NCI-H1694 treated with DMSO at 0.1 percent for 48 hours (cell line): ENCODE data around the gene ADGRD1.

Experiments
- DNase-seq: peaks from one replicate; lab custom pipeline; 2025; lab: John Stamatoyannopoulos, UW

The ADGRD1 gene

GRCh38 chr12:131074221-131075083 is 120.7 kb downstream of the ADGRD1 start:
- DNase-seq = no peak

DNA sequence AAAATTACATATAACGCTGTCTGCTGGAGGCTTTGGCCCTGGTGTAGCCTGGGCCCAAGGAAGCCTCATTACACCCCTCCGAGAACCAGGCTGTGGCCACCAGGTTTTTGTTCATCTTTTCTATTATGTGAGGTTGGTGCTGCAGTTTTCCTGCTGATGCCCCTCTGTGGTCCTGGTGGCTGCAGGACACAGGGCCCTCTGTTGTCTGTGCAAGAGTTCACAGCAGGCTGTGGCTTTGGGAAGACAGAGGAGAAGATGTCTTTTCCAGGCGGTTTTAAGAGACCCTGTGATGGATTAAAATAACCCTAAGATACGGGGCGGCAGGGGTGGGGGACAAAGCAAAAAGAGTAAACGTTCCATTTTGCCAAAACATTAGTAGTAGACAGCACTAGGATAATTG is 121.5 kb downstream of the ADGRD1 start:
- no peak for DNase-seq

GRCh38 chr12:131075611-131076010 is 121.9 kb downstream of the ADGRD1 start:
- no peak for DNase-seq

GRCh38 chr12:131076296-131076695 is 122.6 kb downstream of the ADGRD1 start:
- DNase-seq = no peak

- DNase-seq = no peak
These were observed 123.4 kb downstream of the ADGRD1 start for GRCh38 chr12:131076791-131077747.

GRCh38 chr12:131077931-131078391 is 124.3 kb downstream of the ADGRD1 start:
- no peak for DNase-seq

GRCh38 chr12:131082290-131083194 is 128.8 kb downstream of the ADGRD1 start:
- DNase-seq = no peak

GRCh38 chr12:131084341-131085011 is 130.8 kb downstream of the ADGRD1 start:
- DNase-seq = no peak

DNA sequence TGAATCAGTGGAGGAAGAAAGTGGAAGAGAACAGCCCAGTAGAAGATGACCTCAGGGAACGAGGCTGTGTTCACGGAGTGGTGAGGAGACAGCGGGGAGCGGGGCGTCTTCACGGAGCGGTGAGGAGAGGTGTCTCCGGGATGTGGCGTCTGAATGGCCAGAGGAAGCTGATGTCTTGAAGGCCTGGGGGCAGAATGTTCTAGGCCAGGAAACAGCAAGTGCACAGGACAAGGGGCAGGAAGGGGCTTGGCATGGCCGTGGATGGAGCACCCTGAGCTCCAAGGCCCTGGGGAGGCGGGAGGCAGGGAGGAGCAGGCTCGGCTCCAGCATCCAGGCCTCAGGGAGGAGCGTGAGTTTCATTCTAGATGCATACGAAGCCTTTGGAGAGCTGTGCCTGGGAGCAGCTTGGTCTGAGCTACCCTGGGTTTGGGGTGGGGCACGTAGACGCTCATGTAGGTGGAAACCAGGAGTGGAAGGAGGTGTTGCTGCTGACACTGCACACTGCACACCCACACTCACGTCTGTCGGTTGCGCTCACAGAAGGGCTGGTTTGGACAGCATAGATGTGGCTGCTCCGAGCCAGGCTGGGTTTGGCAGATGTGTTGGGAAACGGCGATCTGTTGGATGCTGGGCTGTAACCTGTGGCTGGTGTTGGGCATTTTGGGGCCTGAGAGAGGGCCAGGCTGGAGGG is 131.6 kb downstream of the ADGRD1 start:
- no peak for DNase-seq

DNA sequence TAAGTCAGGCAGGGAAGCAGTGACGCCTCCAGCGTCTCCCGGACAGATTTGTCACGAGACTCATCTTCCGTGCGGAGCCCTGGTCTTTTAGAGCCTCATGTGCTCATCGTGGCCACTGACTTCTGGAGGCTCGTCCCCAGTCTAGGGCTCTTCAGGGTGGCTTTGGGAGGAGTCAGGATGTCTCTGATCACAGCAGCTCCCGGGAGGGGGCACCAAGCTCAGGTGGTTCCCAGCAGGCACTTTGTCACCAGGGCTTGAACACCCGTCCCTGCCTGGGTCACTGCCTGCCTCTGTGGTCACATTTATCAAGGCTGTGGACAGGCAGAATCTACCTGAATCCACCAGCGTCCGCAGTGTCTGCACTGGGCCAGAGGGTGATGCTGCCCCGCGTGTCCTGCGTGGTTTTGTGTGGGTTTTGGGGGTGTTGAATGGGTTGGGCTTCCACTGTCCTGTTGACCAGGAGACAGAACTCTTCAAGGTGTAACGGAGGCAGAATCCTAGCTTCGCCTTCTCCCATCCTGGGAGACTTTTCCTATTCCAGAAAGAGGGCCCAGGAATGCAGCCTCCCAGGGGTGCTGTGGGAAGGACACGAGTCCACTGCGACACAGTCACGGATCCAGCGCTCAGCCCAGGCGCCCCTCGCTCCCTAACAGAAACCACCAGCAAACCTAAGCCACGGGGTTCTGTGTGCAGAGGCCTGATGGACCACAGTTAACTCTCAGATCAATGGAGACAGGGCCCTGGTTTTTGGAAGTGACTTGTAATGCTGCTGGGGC is 132.3 kb downstream of the ADGRD1 start:
- no peak for DNase-seq

GRCh38 chr12:131087302-131087818 is 133.7 kb downstream of the ADGRD1 start:
- DNase-seq = no peak

GRCh38 chr12:131087991-131088700 is 134.4 kb downstream of the ADGRD1 start:
- DNase-seq = no peak

DNA sequence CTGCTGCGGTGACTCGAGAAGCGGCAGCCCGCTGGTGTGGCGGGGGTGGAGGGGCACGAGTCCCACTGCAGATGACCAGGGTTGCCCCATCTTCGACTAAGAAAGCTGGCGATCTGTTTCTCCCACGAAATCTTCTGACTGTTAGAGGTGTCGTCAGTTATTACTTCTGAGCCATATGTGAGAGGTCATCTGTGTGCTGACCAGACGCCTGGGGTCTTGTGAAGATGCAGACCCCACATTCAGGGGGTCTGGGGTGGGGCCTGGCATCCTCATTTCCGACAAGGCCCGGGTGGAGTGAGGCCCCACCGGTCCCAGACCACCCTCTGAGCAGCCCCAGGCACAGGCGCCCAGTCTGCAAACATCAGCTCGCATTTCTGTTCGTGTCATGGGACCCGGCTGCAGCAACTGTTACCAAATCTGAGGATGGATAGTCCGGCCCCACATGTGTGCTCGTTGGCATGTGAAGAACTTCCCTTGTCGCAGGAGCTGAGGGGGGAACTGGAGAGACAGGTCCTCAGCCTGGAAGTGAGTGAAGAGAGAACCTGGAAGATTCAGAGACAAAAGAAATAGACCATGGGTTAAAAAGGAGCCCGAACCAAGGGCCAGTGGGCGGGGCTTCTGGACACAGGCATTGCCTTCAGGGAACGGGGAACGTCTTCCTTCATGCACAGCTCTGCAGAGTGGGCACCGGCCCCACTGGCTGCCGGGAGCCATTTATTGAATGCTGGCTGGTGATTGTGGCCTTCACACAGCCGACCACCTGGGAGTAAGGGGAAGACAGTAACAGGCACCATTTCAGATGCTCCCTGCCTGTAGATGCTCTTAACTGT is 135.2 kb downstream of the ADGRD1 start:
- no peak for DNase-seq

GRCh38 chr12:131089531-131090273 is 136.0 kb downstream of the ADGRD1 start:
- DNase-seq = no peak

- no peak for DNase-seq
These were observed 136.8 kb downstream of the ADGRD1 start for GRCh38 chr12:131090274-131091210.

DNA sequence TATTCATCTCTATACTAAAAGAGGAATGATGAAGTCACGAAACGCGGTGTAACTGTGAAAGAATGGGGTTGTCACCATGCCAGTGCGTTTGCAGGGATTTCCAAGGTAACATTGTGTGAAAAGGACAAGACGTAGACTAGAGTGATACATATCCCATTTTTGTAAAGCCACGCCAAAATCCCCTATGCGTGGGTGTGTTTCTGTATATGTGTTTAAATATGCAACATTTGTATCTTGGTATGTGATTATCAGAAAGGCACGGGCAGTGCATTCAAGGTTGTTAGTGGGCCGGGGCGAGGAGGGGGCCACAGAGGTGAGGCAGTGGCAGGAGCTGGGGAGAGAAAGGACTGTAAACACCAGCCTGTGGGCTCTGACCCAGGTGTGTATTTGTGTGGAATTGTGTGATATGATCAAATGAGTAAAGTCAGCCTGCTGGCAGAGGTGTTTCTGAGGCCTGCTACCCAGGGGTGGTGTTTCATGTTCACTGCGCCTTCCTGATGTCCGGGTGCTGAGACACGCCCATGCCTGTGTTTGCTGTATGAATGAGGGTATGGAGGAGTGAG is 137.8 kb downstream of the ADGRD1 start:
- no peak for DNase-seq
